ENCODE results near the gene CACNA1E. TPM values are rescaled to one million over a fixed set of nuclear protein-coding genes. Genes with fewer than 3 reads are reported as not detected.

Gene CACNA1E
- total RNA-seq, 2 experiments from 2014 or later, result not detected

GRCh38 chr1:181807251-181807650 is 323.9 kb downstream of the CACNA1E start:
- POLR2A ChIA-PET, result no interaction called here
- Histone ChIP-seq H4K20me1 (ENCODE audit: insufficient read depth, low read length) (no peaks in the 10 kb centered on the region), H2AFZ (ENCODE audit: low read length) (no peak overlapping the region), H3K9me3 (ENCODE audit: low read length) (no peaks in the 10 kb centered on the region), H3K27ac (ENCODE audit: low read depth, low read length, poor library complexity, severe bottlenecking) (no peak overlapping the region), H3K9me2 (ENCODE audit: insufficient read depth, low read length) (no peaks in the 10 kb centered on the region), H3K4me1 (ENCODE audit: insufficient read depth, low read length, poor library complexity, severe bottlenecking) (no peaks in the 10 kb centered on the region), H3K36me3 (ENCODE audit: insufficient read depth, low read length) (no peaks in the 10 kb centered on the region), H3K79me2 (ENCODE audit: insufficient read depth, low read depth, low read length) (no peaks in the 10 kb centered on the region), H3K4me2 (ENCODE audit: low read length) (no peak overlapping the region), H3K4me3 (ENCODE audit: low read depth, low read length, poor library complexity, severe bottlenecking) (no peak overlapping the region)
- no peak for TF ChIP-seq CTCF (conservative IDR thresholded peaks at IDR 0.05; ENCODE audit: low read length)
- CTCF ChIA-PET (ENCODE audit: unreplicated experiment), result no interaction called here
- intact Hi-C loops (cut with micrococcal nuclease; ENCODE audit: unreplicated experiment), result no loop called here
- DNase-seq (ENCODE audit: low spot score), result no peak
- BruUV-seq (replicated peaks), result no TSS peak

GRCh38 chr1:181809991-181810545 is 326.8 kb downstream of the CACNA1E start:
- POLR2A ChIA-PET, result interaction anchor here (0.5 to 1.2 kb wide), 3 partner anchors 10 to 108 kb away, joined by 3 read pairs; no protein-coding TSS in a partner anchor
- H3K27ac ChIP-seq (ENCODE audit: low read depth, low read length, poor library complexity, severe bottlenecking), result no peak overlapping the region

DNA sequence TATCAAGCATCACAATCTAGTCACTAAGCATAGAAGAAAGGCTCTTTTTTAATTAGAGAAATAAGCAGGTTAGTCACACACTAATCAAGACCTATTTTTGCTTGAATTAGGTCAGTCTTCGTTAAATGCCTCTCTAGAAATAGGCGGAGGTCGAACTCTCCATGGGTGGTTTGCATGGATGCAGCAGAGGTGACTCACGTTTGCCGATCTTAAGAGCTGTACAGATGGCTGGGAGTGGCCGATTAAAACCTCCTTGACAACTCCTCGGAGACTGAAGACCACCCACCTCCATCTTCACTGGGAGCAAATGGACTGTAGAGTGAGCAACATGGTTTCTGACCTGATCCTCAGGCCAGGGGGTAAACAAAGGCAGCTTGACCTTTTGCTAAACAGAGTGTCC is 328.9 kb downstream of the CACNA1E start:
- TF ChIP-seq CTCF (conservative IDR thresholded peaks at IDR 0.05; ENCODE audit: low read length), result no peak
- ChIA-PET POLR2A (no interaction called here), CTCF (ENCODE audit: unreplicated experiment) (no interaction called here)
- H2AFZ ChIP-seq (ENCODE audit: low read length), result no peak overlapping the region
- H3K27ac ChIP-seq (ENCODE audit: low read depth, low read length, poor library complexity, severe bottlenecking), result no peak overlapping the region
- no peaks in the 10 kb centered on the region for H3K4me1 ChIP-seq (ENCODE audit: insufficient read depth, low read length, poor library complexity, severe bottlenecking)
- H3K36me3 ChIP-seq (ENCODE audit: insufficient read depth, low read length), result no peaks in the 10 kb centered on the region
- no TSS peak for BruUV-seq (replicated peaks)
- H4K20me1 ChIP-seq (ENCODE audit: insufficient read depth, low read length), result no peaks in the 10 kb centered on the region
- no peak overlapping the region for H3K4me2 ChIP-seq (ENCODE audit: low read length)
- H3K9me2 ChIP-seq (ENCODE audit: insufficient read depth, low read length), result no peaks in the 10 kb centered on the region
- DNase-seq (ENCODE audit: low spot score), result no peak
- no peaks in the 10 kb centered on the region for H3K9me3 ChIP-seq (ENCODE audit: low read length)
- intact Hi-C loops (cut with micrococcal nuclease; ENCODE audit: unreplicated experiment), result no loop called here
- H3K79me2 ChIP-seq (ENCODE audit: insufficient read depth, low read depth, low read length), result no peaks in the 10 kb centered on the region
- H3K4me3 ChIP-seq (ENCODE audit: low read depth, low read length, poor library complexity, severe bottlenecking), result no peak overlapping the region

More at GRCh38 chr1:181809991-181810545, 326.8 kb downstream of the CACNA1E start:
- no peaks in the 10 kb centered on the region for H4K20me1 ChIP-seq (ENCODE audit: insufficient read depth, low read length)
- H3K9me2 ChIP-seq (ENCODE audit: insufficient read depth, low read length), result no peaks in the 10 kb centered on the region
- BruUV-seq (replicated peaks), result no TSS peak
- H3K36me3 ChIP-seq (ENCODE audit: insufficient read depth, low read length), result no peaks in the 10 kb centered on the region
- H3K4me3 ChIP-seq (ENCODE audit: low read depth, low read length, poor library complexity, severe bottlenecking), result no peak overlapping the region
- CTCF ChIA-PET (ENCODE audit: unreplicated experiment), result no interaction called here
- no peak for DNase-seq (ENCODE audit: low spot score)
- no peaks in the 10 kb centered on the region for H3K4me1 ChIP-seq (ENCODE audit: insufficient read depth, low read length, poor library complexity, severe bottlenecking)
- H2AFZ ChIP-seq (ENCODE audit: low read length), result no peak overlapping the region
- no peaks in the 10 kb centered on the region for H3K9me3 ChIP-seq (ENCODE audit: low read length)
- no peaks in the 10 kb centered on the region for H3K79me2 ChIP-seq (ENCODE audit: insufficient read depth, low read depth, low read length)
- no peak for TF ChIP-seq CTCF (conservative IDR thresholded peaks at IDR 0.05; ENCODE audit: low read length)
- no peak for TF ChIP-seq EZH2phosphoT487 (IDR thresholded peaks at IDR 0.05; ENCODE audit: borderline replicate concordance, low read depth, low read length)
- H3K4me2 ChIP-seq (ENCODE audit: low read length), result no peak overlapping the region
- intact Hi-C loops (cut with micrococcal nuclease; ENCODE audit: unreplicated experiment), result no loop called here

All from OCI-LY7 (cell line).